Spinal cord (tissue), 10 donors: Measurements from ENCODE around the gene PTPN4. TPM values are rescaled to one million over a fixed set of nuclear protein-coding genes. Genes with fewer than 3 reads are reported as not detected.
A peak's percentile ranks its signal among the peaks of the same experiment; 100 is the strongest.

Experiments
- DNase-seq, 6 donors: peaks; one replicate each; pipeline versions ENCODE4 v3.0.0 to v3.0.0-alpha.2; 2013 to 2015; ENCODE audit warnings: low spot score in 6 of 6, low read depth in 4 of 6
- H3K27ac ChIP-seq: one replicate; pipeline ENCODE4 v1.5.1; 2013; ENCODE audit warnings: low read depth, low read length, control low read depth
- H3K27me3 ChIP-seq: one replicate; pipeline ENCODE4 v1.6.1; 2013; ENCODE audit warnings: low read length; ENCODE audit not compliant: control insufficient read depth, insufficient read depth
- H3K36me3 ChIP-seq: one replicate; pipeline ENCODE4 v1.6.1; 2013; ENCODE audit warnings: low read length; ENCODE audit not compliant: control insufficient read depth, insufficient read depth
- H3K4me1 ChIP-seq: one replicate; pipeline ENCODE4 v1.6.1; 2013; ENCODE audit warnings: low read length; ENCODE audit not compliant: control insufficient read depth, insufficient read depth
- H3K4me3 ChIP-seq: one replicate; pipeline ENCODE4 v1.5.1; 2013; ENCODE audit warnings: low read depth, low read length, control low read depth
- H3K9me3 ChIP-seq: one replicate; pipeline ENCODE4 v1.6.1; 2013; ENCODE audit warnings: low read length; ENCODE audit not compliant: control insufficient read depth, insufficient read depth
- WGBS: methylation state at CpG from one replicate; pipeline ENCODE4 v1.1.5; 2013; ENCODE audit warnings: missing lambda C conversion rate; ENCODE audit not compliant: insufficient coverage; 5-methylcytosine and 5-hydroxymethylcytosine counted together
- polyA plus RNA-seq, 2 donors: library from polyadenylated mRNA; unstranded; fragments of 120-200 nt; gene quantifications; one replicate each; pipeline ENCODE4 v1.2.1, GENCODE V29; 2013; ENCODE audit not compliant: insufficient read length in 2 of 2
- total RNA-seq, 2 donors: library from RNA; depleted of rRNA in 1 of 2; stranded (reverse); fragments of 120-200 nt in 1 of 2; fragments of >200 nt in 1 of 2; gene quantifications; one replicate each; pipeline versions ENCODE4 v1.2.3 to v1.2.4, GENCODE V29; 2013 to 2014
- donor health status: healthy.

The PTPN4 gene
- total and polyA plus RNA-seq, 4 donors: 16.8 to 117 (median 45.0) TPM

DNA sequence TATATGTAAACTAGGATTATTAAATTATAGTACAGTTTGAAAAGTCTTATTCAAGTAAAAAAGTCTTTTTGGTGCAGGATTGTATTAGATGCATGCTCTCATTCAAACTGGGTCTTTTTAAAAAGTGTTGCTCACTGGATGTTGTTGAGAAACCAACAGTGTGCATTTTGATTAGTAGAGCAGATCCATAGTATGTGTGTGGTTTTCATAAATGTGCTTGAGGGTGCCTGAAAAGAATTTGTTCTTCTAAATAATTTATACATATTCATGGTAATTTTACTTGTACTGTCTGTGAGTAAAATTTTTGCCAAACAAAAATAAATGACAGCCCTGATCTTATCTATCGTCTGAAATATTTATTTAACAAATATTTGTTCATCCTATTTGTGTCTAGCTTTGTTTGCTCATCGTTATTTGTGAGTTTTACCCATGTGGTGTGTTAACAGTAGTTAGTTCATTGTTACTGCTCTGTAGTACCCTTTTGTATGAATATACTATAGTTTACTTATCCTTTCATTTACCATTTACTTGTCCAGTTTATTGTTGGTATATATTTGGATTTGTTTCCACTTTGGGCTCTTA, 50.4 kb downstream of the PTPN4 start:
- no peak overlapping the region for H3K27ac ChIP-seq
- no peak overlapping the region for H3K4me3 ChIP-seq
- no peak for DNase-seq
- no peaks in the 10 kb centered on the region for H3K9me3 ChIP-seq
- no peaks in the 10 kb centered on the region for H3K36me3 ChIP-seq
- no CpG with 5 or more reads among the region's 2 CpGs for WGBS
- no peaks in the 10 kb centered on the region for H3K4me1 ChIP-seq
- H3K27me3 ChIP-seq: no peaks in the 10 kb centered on the region

GRCh38 chr2:119814216-119814615, 54.5 kb downstream of the PTPN4 start:
- Histone ChIP-seq H3K36me3 (no peaks in the 10 kb centered on the region), H3K27ac (no peak overlapping the region), H3K9me3 (peaks cover 2% of the 10 kb centered on the region), H3K4me3 (no peak overlapping the region), H3K4me1 (no peaks in the 10 kb centered on the region), H3K27me3 (no peaks in the 10 kb centered on the region)
- DNase-seq: no peak

GRCh38 chr2:119818792-119819191, 59.1 kb downstream of the PTPN4 start:
- 100% methylated on average over 1 of the region's 2 CpGs for WGBS

GRCh38 chr2:119819846-119820245, 60.1 kb downstream of the PTPN4 start:
- H3K36me3 ChIP-seq: no peaks in the 10 kb centered on the region
- H3K27ac ChIP-seq: no peak overlapping the region
- no peaks in the 10 kb centered on the region for H3K27me3 ChIP-seq
- peaks cover 2% of the 10 kb centered on the region for H3K9me3 ChIP-seq
- no peak for DNase-seq
- no peaks in the 10 kb centered on the region for H3K4me1 ChIP-seq
- 100% methylated on average over 2 of the region's 6 CpGs for WGBS
- H3K4me3 ChIP-seq: no peak overlapping the region

More at GRCh38 chr2:119818792-119819191, 59.1 kb downstream of the PTPN4 start:
- H3K4me3 ChIP-seq: no peak overlapping the region
- peaks cover 2% of the 10 kb centered on the region for H3K9me3 ChIP-seq
- H3K27ac ChIP-seq: no peak overlapping the region
- H3K4me1 ChIP-seq: no peaks in the 10 kb centered on the region
- no peaks in the 10 kb centered on the region for H3K36me3 ChIP-seq
- H3K27me3 ChIP-seq: no peaks in the 10 kb centered on the region
- DNase-seq: no peak

GRCh38 chr2:119820275-119820674, 60.6 kb downstream of the PTPN4 start:
- no peak for DNase-seq

GRCh38 chr2:119821266-119821665, 61.5 kb downstream of the PTPN4 start:
- WGBS: 100% methylated on average over 2 of the region's 2 CpGs
- DNase-seq: no peak
- Histone ChIP-seq H3K9me3 (peaks cover 2% of the 10 kb centered on the region), H3K27me3 (no peaks in the 10 kb centered on the region), H3K4me3 (no peak overlapping the region), H3K36me3 (no peaks in the 10 kb centered on the region), H3K4me1 (no peaks in the 10 kb centered on the region), H3K27ac (no peak overlapping the region)

More at GRCh38 chr2:119820275-119820674, 60.6 kb downstream of the PTPN4 start:
- Histone ChIP-seq H3K36me3 (no peaks in the 10 kb centered on the region), H3K4me1 (no peaks in the 10 kb centered on the region), H3K27ac (no peak overlapping the region), H3K27me3 (no peaks in the 10 kb centered on the region), H3K4me3 (no peak overlapping the region), H3K9me3 (peaks cover 2% of the 10 kb centered on the region)

DNA sequence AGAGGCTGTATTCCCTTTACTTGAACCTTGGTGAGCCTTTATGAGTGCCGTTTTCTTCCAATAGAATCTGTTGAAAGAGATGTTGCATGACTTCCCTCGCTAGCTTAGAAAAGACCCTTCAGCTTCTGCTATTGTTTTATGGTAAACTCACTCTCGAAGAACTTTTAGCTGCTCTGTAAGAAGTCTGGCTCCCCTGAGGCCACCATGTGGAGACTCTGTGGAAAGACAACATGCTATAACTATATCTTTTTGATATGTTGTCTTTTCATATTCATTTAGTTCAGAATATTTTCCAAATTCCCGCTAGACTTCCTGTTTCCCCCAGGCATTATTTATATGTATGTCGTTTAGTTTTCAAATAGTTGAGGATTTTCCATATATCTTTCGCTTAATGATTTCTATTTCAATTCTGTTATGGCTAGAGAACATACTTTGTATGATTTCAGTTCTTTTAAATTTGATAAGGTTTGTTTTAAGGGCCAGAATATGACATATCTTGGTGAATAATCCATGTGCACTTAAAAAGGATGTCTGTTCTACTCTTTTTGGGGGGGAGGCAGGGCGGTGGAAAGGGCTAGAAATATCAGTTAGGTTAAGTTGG, 64.1 kb downstream of the PTPN4 start:
- H3K27ac ChIP-seq: no peak overlapping the region

DNA sequence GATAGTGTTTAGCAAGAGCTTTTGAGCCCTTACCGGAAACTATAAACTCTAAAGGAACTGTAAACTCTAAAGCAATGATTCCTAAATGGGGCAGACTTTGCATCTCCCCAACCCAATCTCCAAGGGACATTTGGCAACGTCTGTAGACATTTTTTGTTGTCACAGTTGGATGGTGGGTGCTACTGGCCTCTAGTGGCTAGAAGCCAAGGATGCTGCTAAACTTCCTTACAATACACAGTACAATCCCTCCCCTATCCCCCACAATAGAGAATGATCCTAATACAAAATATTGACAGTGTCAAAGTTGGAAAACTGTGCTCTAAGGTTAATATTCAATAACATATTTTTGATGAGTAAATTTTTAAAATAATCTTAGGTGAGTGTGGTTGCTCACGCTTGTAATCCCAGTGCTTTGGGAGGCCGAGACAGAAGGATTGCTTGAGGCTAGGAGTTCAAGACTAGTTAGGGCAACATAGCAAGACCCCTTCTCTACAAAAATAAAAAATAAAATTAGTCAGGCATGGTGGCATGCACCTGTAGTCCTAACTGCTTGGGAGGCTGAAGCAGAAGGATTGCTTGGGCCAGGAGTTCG, 66.7 kb downstream of the PTPN4 start:
- Histone ChIP-seq H3K36me3 (no peaks in the 10 kb centered on the region), H3K27me3 (no peaks in the 10 kb centered on the region), H3K9me3 (peaks cover 2% of the 10 kb centered on the region), H3K27ac (no peak overlapping the region), H3K4me3 (no peak overlapping the region), H3K4me1 (no peaks in the 10 kb centered on the region)
- no CpG with 5 or more reads among the region's 5 CpGs for WGBS
- peak in 3 of 6 donors; percentile 23 to 66 (median 56) for DNase-seq

More for the DNA sequence above, 64.1 kb downstream of the PTPN4 start:
- peak in 2 of 6 donors; percentile 60 to 69 for DNase-seq
- no peak overlapping the region for H3K4me3 ChIP-seq
- no peaks in the 10 kb centered on the region for H3K4me1 ChIP-seq
- H3K36me3 ChIP-seq: no peaks in the 10 kb centered on the region
- no peaks in the 10 kb centered on the region for H3K9me3 ChIP-seq
- no peaks in the 10 kb centered on the region for H3K27me3 ChIP-seq
- WGBS: 60% methylated on average over 1 of the region's 7 CpGs

DNA sequence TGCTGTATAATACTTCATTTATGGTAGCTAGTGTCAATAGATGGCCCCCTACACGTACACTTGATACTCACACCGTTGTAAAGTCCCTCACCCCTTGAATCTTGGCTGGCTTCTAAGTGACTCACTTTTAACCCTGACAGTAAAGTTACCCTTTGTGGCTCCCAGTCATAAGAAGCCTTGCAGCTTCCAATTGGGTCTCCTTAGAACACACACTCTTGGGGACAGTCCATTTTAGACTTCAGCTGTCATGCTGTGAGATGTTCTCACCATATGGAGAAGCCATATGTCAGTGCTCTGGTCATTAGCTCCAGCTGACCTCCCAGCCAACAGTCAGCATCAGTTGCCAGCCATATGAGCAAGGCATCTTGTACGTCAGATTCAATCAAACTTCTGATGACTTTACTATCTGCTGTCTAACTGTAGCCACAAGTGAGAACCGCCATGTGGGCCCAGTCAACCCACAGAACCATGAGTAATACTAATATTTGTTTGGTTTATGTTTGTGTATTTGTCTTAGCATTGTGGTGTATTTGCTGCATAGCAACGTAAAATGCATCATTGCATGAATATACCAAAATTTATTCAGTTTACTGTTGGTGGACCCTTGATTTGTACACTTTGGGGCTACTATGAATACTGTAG, 68.3 kb downstream of the PTPN4 start:
- no peaks in the 10 kb centered on the region for H3K4me1 ChIP-seq
- no peak overlapping the region for H3K4me3 ChIP-seq
- no peaks in the 10 kb centered on the region for H3K27me3 ChIP-seq
- DNase-seq: no peak
- H3K27ac ChIP-seq: no peak overlapping the region
- H3K36me3 ChIP-seq: no peaks in the 10 kb centered on the region
- 67% methylated on average over 1 of the region's 5 CpGs for WGBS
- peaks cover 2% of the 10 kb centered on the region for H3K9me3 ChIP-seq
